Thymus (tissue), 11 donors: Measurements from ENCODE around the gene FLRT1. TPM values are rescaled to one million over a fixed set of nuclear protein-coding genes. Genes with fewer than 3 reads are reported as not detected.
"Not testable (repeated sequence)": the region's sequence is repeated elsewhere in the genome, so short reads cannot be mapped to it uniquely, and the experiment has no call there.

Experiments
- DNase-seq, 9 donors: peaks; one replicate each; pipeline ENCODE4 v3.0.0-alpha.2; 2013; ENCODE audit warnings: low spot score in 9 of 9, low read depth in 6 of 9, missing footprints in 1 of 9
- H3K27ac ChIP-seq, 2 donors: one replicate each; pipeline ENCODE4 v1.5.1; 2013; ENCODE audit warnings: control low read depth in 1 of 2, low read depth in 1 of 2, low read length in 1 of 2, mild to moderate bottlenecking in 1 of 2, moderate library complexity in 1 of 2
- H3K27me3 ChIP-seq, 2 donors: one replicate each; pipeline ENCODE4 v1.5.1; 2013; ENCODE audit warnings: low read length in 1 of 2; ENCODE audit not compliant: control insufficient read depth in 2 of 2, insufficient read depth in 1 of 2
- H3K36me3 ChIP-seq, 2 donors: one replicate each; pipeline ENCODE4 v1.5.1; 2013; ENCODE audit warnings: low read length in 1 of 2, mild to moderate bottlenecking in 1 of 2, moderate library complexity in 1 of 2; ENCODE audit not compliant: control insufficient read depth in 2 of 2, insufficient read depth in 2 of 2
- H3K4me1 ChIP-seq, 2 donors: one replicate each; pipeline ENCODE4 v1.5.1; 2013; ENCODE audit warnings: low read length in 2 of 2; ENCODE audit not compliant: control insufficient read depth in 2 of 2, insufficient read depth in 2 of 2
- H3K4me3 ChIP-seq, 2 donors: one replicate each; pipeline ENCODE4 v1.5.1; 2013; ENCODE audit warnings: low read length in 2 of 2, control low read depth in 1 of 2, mild to moderate bottlenecking in 1 of 2
- H3K9me3 ChIP-seq, 2 donors: one replicate each; pipeline ENCODE4 v1.5.1; 2013; ENCODE audit warnings: low read length in 1 of 2, mild to moderate bottlenecking in 1 of 2; ENCODE audit not compliant: control insufficient read depth in 2 of 2, insufficient read depth in 1 of 2
- WGBS: extraction: QIAGEN DNeasy Blood & Tissue Kit; methylation state at CpG from one replicate; pipeline ENCODE4 v1.1.7; 2013; 5-methylcytosine and 5-hydroxymethylcytosine counted together
- polyA plus RNA-seq: library from polyadenylated mRNA; stranded (reverse); fragments of 200-250 nt; gene quantifications from one replicate; pipeline ENCODE4 v1.2.3, GENCODE V29; 2013
- total RNA-seq: library from RNA; stranded (reverse); fragments of 120-200 nt; gene quantifications from one replicate; pipeline ENCODE4 v1.2.4, GENCODE V29; 2013
- donor health status: healthy.

Gene FLRT1
- total and polyA plus RNA-seq, 2 donors, result 0.05 to 0.07 TPM

DNA sequence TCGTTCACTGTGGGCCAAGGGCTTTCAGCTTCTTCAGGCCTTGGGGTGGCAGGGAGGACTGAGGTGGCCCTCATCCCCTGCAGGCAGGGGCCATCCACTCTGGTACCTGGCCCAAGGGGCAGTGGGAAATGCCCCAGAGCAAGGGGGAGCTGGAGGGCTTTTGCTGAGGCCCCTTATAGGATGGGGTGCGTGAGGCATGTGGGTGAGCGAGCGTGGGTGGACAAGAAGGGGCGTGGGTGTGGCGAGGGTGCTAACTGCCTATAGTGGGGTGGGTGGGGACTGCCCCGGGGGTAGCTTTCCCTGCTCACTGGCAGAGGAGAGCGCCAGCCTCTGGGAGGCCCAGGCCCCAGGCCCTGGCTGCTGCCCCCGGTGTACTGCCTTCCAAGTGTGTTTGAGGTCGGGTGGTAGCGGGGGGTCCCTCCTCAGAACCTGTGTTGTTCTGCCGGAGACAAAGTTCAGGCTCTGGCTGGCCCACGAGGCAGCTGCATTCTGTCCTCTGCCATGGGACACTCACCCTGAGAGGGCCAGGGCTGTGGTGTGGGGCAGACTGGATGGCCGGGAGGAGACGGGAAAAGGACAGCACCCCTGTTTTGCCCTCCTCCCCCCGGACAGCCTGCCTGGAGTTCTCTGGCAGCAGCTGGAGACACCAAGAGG is 3.4 kb downstream of the FLRT1 start:
- Histone ChIP-seq H3K4me3 (no peak overlapping the region), H3K9me3 (peaks cover 0 to 9% of the 10 kb centered on the region in 2 donors), H3K36me3 (no peaks in the 10 kb centered on the region), H3K27me3 (peaks cover 47 to 69% of the 10 kb centered on the region in 2 donors), H3K27ac (no peak overlapping the region), H3K4me1 (peaks cover 0 to 17% of the 10 kb centered on the region in 2 donors)
- no peak for DNase-seq
- 94% methylated on average over 16 of the region's 16 CpGs for WGBS

DNA sequence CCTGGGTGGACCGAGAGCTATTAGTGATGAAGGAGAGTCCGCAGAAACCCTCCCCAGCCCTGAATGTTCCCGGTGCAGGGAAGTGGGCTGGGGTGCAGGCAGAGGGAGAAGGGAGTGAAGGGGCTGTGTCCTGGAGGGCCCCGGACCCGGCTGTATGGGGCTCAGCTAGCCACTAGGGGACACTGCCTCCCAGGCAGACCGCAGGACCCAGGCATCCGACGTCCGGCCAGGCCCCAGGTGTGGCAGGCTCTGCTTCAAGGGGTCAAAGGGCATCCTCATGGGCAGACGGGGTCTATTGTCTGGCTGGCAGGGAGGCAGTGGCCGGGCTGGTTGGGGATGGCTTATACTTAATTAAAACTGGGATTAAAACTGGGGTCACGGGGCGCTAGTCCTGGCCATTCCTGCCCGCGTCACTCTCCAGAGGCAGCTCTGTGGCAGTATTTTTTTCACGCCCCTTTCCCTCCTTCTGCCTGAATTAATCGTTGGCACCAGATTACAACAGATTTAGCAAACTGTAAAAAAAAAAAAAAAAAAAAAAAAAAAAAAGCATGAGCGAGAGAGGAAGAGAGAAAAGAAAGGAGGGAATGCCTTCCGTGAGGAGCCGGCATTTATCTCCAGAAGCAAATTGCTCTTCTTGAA is 5.1 kb downstream of the FLRT1 start:
- 83% methylated on average over 20 of the region's 20 CpGs for WGBS
- DNase-seq, result no peak
- peaks cover 0 to 9% of the 10 kb centered on the region in 2 donors for H3K4me1 ChIP-seq
- peaks cover 33 to 56% of the 10 kb centered on the region in 2 donors for H3K27me3 ChIP-seq
- no peak overlapping the region for H3K4me3 ChIP-seq
- H3K36me3 ChIP-seq, result no peaks in the 10 kb centered on the region
- H3K27ac ChIP-seq, result no peak overlapping the region
- peaks cover 0 to 5% of the 10 kb centered on the region in 2 donors for H3K9me3 ChIP-seq

DNA sequence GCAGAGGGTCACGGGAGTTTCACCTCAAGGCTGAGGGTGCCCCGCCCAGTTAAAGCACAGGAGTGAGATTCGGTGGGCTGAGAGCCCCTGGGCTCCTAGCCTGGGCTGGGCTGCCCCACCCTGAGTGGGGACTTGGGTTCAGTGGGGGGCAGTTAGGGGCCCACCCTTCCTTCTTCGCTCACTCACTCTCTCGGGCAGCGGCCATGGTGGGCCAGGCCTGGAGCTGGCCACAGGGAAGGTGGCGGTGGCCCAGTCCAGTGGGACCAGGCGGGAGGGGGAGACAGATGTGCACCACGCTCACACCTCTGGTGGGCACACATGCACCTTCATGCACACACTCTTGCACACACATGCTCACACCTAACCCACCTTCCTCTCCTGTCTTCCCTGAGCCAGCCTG is 6.1 kb downstream of the FLRT1 start:
- WGBS, result 95% methylated on average over 9 of the region's 9 CpGs

DNA sequence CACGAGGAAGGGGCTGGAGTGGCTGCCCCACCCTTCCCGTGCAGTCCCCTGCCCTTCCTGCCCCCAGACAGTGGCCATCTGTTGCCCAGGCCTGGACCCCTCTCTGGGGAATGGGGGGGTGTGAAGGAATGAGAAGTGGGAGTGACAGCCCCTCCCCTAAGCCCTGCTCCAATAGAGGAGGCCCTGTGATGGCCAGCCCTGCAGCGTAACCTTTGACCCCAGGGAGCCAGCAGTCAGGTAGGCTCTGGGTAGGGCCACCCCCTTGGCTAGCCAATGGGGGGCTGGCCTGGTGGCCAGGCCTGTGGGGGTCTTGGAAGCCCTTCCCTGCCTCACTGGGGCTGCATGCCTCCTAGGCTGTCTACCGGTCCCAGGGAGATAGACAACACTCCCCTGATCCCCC is 6.6 kb downstream of the FLRT1 start:
- no peak overlapping the region for H3K27ac ChIP-seq
- 96% methylated on average over 4 of the region's 4 CpGs for WGBS
- H3K4me1 ChIP-seq, result peaks cover 0 to 1% of the 10 kb centered on the region in 2 donors
- DNase-seq, result no peak
- H3K4me3 ChIP-seq, result no peak overlapping the region
- H3K36me3 ChIP-seq, result no peaks in the 10 kb centered on the region
- peaks cover 0 to 3% of the 10 kb centered on the region in 2 donors for H3K9me3 ChIP-seq
- H3K27me3 ChIP-seq, result peaks cover 18 to 41% of the 10 kb centered on the region in 2 donors

More for the DNA sequence above, 6.1 kb downstream of the FLRT1 start:
- H3K9me3 ChIP-seq, result peaks cover 0 to 5% of the 10 kb centered on the region in 2 donors
- peaks cover 23 to 45% of the 10 kb centered on the region in 2 donors for H3K27me3 ChIP-seq
- no peak overlapping the region for H3K27ac ChIP-seq
- no peaks in the 10 kb centered on the region for H3K36me3 ChIP-seq
- H3K4me3 ChIP-seq, result no peak overlapping the region
- DNase-seq, result no peak
- H3K4me1 ChIP-seq, result peaks cover 0 to 6% of the 10 kb centered on the region in 2 donors

DNA sequence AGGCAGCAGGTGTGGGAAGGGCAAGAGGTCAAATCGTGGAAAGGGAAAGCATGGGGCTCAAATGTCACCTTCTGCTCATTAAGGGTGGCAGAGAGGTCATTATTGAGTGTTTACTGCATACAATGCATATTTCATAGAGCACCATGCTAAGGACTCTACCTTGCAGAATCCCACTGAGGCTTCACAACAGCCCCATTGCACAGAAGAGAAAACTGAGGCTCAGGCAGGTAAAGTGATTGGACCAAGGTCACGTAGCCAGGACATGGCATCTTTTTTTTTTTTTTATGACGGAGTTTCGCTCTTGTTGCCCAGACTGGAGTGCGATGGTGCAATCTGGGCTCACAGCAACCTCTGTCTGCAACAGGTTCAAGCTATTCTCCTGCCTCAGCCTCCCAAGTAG is 7.8 kb downstream of the FLRT1 start:
- no peak overlapping the region for H3K4me3 ChIP-seq
- DNase-seq, result no peak
- H3K27ac ChIP-seq, result no peak overlapping the region
- no peaks in the 10 kb centered on the region for H3K36me3 ChIP-seq
- WGBS, result 93% methylated on average over 5 of the region's 5 CpGs
- peaks cover 6 to 28% of the 10 kb centered on the region in 2 donors for H3K27me3 ChIP-seq
- H3K9me3 ChIP-seq, result no peaks in the 10 kb centered on the region
- H3K4me1 ChIP-seq, result no peaks in the 10 kb centered on the region

DNA sequence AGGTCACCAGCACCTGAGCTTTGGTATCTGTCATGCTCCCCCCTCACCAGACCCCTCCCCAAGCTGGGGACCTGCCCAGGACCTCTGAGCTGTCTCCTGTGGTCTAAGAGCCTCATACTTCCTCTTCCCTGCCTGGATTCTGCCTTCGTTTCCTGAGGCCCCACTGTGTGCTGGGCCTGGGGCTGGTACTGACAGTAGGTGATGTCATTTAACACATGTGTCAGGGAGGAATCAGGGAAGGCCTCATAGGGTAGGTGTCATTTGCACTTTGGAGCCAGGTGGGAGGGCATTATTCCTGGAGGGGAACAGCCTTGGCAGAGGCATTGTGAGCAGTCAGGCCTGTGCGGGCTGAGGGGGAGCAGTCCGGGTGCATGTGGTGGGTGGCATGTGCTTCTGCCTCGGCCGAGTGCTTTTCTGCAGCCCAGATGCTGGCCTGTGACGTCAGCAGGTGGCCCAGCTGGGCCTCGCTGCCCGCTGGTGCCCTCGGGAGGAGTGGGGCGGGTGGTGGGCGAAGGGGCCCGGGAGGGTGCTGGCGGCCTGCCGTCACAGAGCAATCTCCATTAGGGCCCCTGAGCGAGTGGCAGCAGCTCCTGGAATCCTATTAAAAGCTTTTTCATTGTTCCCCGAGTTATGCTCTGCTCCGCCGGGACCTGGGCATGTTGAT is 9.1 kb downstream of the FLRT1 start:
- Histone ChIP-seq H3K4me3 (no peak overlapping the region), H3K9me3 (no peaks in the 10 kb centered on the region), H3K4me1 (no peaks in the 10 kb centered on the region), H3K36me3 (no peaks in the 10 kb centered on the region), H3K27ac (no peak overlapping the region), H3K27me3 (peaks cover 0 to 15% of the 10 kb centered on the region in 2 donors)
- DNase-seq, result no peak
- 92% methylated on average over 18 of the region's 18 CpGs for WGBS

DNA sequence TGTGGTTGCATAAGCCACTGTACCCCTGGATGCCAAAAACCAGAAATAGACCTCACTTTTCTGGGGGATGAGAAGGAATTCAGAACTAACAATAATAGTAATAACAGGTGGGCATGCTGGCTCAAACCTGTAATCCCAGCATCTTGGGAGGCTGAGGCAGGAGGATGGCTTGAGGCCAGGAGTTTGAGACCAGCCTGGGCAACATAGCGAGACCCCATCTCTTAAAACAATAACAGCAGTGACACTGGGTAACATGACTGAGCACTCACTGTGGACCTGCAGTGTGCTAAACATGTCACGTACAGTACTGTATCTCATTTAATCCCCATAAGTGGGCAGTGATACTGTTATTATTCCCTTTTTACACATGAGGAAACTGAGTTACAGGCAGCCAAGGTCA is 10.0 kb downstream of the FLRT1 start:
- Histone ChIP-seq H3K4me3 (no peak overlapping the region), H3K9me3 (no peaks in the 10 kb centered on the region), H3K4me1 (no peaks in the 10 kb centered on the region), H3K27me3 (peaks cover 0 to 7% of the 10 kb centered on the region in 2 donors), H3K36me3 (no peaks in the 10 kb centered on the region), H3K27ac (no peak overlapping the region)
- DNase-seq, result no peak
- WGBS, result 96% methylated on average over 2 of the region's 2 CpGs

DNA sequence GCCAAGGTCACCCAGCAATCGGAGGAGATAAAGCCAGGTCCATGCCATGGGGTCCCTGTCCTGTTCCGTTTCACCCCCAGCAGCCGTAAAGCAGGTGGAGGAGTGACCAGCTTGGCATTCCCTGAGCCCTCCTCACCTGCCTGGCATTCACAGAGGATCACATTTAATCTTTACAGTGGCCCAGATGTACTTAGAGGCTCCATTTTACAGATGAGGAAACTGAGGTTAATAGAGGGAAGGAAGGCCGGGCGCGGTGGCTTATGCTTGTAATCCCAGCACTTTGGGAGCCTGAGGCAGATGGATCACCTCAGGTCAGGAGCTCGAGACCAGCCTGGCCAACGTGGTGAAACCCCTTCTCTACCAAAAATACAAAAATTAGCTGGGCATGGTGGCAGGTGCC is 11.6 kb downstream of the FLRT1 start:
- H3K36me3 ChIP-seq, DNase-seq, H3K9me3 ChIP-seq: not testable (repeated sequence)

More for the DNA sequence above, 11.6 kb downstream of the FLRT1 start:
- H3K4me1 ChIP-seq, H3K4me3 ChIP-seq, H3K27me3 ChIP-seq, H3K27ac ChIP-seq: not testable (repeated sequence)
- WGBS, result 96% methylated on average over 8 of the region's 8 CpGs
